HG03520 (cell line): ENCODE measurements around the gene PKIG.
"Not testable (repeated sequence)": the region's sequence is repeated elsewhere in the genome, so short reads cannot be mapped to it uniquely, and the experiment has no call there.

Source experiments
- ATAC-seq: cut with Tn5 transposase; IDR thresholded peaks from one replicate; pipeline ENCODE4 v1.9.1; 2021; ENCODE audit warnings: mild to moderate bottlenecking, moderate library complexity; ENCODE audit not compliant: unreplicated experiment

Gene PKIG

DNA sequence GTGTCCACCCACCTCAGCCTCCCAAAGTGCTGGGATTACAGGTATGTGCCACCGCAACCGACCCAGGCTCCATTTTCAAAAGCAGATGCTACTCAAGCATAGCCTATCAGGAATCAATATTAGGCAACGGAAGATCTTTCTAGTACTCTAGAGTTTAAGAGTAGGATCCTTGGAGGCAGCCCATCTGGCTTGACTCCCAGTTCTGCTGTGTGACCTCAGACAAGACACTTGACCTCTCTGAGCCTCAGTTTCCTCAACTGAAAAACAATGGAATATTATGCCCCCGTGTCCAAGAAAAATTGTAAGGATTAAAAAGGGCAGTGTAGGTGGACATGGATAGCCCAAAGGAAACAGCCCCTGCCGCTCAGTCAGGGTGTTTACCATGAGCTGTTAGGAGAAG lies 54.7 kb downstream of the PKIG start:
- ATAC-seq = no peak

DNA sequence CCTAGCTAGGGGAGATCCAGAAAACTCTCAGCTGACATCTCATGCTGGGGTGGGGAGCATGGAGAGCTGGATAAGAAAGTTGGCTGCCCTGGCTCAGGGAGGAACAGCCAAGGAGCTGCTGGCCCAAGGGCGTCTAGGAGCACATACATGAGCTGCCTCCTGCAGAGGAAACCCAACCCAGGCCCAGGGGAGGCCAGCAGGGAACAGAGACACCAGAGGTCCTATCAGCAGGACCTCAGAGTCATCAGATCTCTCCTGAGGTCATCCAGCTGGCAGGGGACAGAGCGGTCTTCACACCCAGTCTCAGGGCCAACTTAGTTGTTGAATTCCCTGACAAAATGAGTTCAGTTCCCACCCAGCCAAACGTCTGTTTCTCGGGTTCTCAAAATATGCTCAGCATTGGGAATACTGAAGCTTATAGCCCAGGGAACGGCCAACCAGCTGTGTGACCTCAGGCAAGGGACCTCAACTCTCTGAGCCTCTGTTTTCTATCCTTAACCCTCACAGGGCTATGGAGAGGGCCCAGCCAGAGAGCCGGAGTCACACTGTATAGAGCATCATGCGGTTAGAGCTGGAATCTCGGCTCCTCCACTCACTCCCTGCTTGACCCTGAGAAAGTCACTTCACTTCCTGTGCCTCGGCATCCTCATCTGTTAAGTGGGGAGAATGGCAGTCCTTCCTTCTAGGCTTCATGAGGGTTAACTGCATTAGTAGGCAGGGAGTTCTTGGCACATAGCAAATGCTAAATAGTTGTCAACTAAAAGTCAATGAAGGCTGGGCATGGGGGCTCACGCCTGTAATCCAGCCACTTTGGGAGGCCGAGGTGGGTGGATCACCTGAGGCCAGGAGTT lies 55.4 kb downstream of the PKIG start:
- ATAC-seq = no peak

DNA sequence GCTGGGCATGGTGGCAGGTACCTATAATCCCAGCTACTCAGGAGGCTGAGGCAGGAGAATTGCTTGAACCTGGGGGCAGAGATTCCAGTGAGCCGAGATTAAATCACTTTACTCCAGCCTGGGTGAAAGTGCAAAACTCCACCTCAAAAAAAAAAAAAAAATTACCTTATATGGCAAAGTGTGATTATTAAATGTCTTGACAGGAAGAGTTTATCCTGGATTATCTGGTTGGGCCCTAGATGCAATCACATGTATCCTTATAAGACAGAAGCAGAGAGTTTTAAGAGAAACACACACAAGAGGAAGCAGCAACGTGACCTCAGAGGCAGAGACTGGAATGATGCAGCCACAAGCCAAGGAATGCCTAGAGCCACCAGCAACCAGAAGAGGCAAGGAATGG lies 58.1 kb downstream of the PKIG start:
- ATAC-seq = no peak

DNA sequence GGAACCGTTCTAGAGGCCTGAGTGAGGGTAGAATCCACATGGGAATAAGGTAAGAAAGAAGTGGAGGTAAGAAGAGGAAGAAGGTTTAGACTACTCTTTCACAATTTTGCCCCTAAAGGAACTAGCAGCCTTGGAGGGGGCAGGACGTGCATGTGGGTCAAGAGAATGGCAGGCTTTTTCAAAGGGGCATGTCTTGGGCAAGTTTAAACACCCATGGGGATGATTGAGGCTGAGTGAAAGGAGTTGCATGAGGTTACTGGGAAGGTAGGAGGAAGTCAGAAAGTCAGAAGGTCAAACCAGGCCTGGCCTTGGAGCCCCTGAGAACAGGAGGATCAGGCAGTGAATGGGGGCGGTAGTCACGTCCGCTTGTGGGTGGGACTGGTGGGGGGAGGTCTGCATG lies 58.9 kb downstream of the PKIG start:
- no peak for ATAC-seq

DNA sequence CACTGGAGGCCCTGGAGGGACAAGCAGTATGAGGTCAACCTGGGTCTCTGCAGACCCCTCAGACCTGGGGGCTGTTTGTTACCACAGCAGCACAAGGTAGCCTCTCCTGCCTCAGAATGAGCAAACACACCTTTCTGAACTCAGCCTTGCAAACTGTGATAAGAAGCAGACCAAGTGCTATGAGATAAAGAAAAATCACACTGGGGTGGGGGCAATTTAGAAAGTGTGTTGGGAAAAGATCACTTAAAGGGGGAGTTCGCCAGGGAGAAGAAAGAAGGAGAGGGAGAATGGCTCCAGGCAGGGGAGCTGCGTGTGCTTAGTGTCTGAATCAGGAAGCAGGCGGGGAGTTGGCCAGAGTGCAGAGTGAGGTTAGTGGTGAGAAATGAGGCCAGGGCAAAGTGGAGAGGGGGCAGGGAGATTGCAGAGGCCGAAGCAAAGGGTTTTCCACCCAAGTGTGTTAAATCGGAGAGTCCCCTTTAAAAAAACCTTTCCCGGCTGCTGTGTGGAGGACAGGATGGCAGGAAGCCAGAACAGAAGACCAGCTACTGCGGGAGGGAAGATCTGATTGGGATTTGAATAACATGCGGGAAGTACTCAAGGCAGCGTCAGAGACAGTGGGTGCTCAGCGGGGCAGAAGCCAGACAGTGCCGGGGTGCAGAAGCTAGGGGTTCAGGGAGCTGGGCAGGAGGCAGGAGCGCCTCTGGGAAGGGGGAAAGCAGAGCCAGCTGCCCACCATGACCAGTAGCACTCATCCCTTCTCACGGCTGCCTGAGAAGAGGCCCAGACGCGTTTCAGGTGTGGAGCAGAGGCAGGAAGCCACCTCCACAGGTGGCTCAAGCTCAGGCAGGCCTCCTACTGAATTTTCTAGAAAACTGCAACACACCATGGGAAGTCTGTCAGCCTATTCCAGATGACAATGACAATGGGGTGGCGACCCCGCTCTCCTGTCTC lies 60.1 kb downstream of the PKIG start:
- ATAC-seq = no peak

DNA sequence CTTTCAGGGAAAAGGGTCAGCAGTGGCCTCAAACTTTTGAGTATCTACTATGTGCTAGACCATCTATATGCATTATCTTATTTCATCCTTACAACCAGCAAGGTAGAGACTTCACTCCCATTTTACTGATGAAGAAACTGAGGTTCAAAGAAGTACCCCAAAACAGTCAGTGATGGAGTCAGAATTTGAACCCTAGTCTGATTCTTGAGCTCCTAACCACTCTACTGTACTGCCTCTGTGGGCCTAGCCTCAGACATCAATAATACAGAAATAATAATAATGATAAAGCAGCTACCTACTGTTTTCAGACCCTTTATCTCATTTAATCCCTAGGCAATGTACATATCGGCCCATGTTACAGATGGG lies 60.8 kb downstream of the PKIG start:
- ATAC-seq = no peak

DNA sequence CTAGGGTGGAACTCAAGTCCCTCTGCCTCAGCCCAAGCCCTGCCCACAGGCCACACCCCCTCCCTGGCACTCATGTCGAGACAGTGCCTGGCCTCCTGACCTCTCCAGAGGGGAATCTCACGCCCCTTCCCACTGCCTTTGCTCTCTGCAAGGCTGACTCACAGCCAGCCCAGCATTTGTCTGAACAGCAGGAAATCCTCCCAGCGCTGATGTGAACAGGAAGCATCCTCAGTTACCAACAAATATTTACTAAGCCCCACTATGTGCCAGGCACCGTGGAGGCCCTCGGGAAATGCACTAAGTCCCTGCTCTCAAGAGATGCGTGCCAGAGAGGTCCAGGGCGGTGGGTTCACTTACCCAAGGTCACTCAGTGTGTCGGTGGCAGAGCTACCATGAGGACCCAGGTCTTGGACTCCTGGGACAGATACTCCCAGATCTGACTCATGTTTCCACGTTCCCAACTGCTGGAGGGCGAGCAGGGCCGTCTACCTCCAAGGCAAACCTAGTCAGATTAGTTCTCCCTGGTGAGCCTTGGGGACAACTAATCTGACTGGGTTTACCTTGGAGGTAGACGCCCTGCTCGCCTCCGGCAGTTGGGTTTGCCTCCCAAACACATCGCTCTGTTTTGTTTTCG lies 61.3 kb downstream of the PKIG start:
- no peak for ATAC-seq

DNA sequence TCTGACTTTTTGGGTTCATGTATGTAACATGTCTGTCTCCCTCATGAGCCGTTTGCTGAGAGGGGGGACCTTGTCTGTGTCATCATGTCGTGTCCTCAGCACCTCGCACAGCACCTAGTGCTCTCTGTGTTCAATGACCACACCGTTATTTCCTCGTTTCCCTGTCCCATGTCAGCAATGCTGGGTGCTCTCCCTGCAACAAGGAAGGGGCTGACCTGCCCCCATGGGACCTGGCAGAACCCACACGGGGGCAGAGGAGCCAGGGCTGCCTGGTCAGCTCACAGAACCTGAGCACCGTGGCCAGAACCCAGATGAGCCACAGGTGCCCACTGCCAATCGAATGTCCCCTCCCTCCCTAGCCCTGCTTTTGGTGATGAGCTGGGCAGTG lies 61.8 kb downstream of the PKIG start:
- no peak for ATAC-seq

DNA sequence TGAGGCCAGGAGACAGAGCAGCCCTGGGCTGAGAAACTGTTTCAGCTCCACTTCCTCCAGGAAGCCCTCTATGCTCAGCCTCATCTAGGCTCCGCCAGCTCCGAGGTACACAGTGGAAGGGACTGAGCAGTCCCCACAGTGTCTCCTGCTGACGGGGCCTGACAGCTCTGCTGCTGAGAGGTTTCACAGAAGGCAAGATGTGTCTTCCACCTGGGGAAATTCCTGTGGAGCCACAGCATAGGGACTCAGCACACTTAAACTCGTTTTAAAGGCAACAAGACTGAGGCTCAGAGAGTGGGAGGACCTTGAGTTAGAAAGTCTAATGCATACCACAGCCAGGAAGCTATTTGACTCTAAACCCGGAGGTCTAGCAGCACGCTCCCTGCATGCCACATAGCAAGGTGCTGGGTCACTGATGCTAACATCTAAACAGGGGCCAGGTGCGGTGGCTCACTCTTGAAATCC lies 62.3 kb downstream of the PKIG start:
- ATAC-seq = no peak

DNA sequence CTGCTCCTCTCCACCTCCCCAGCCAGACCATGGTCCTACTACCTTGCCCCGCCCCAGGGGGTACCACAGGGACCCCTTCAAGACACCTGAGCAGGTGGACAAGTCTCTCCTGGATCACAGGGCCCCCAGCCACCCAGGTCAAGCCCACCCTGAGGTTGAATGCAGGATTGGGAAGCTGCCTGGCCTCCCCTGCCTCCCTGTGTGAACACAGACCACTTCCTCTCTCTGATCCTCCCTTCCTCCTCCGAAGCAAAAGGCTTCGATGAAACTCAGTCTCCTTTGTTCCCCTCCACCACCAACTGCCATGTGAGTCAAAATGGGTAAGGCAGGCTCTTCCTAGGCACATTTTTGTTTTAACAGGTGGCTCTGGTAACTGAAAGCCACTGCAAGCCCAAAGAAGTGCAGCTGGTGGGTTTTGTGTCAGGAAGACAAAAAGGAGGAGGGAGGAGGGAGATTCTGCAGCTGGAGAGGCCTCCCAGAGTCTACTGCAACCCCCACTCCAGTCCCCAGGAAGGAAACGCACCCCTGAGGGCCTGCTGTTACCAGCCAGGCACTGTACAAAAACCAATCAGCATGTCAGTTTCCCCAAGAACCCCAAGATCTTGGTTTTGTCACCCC lies 63.8 kb downstream of the PKIG start:
- peak; percentile 18 for ATAC-seq

DNA sequence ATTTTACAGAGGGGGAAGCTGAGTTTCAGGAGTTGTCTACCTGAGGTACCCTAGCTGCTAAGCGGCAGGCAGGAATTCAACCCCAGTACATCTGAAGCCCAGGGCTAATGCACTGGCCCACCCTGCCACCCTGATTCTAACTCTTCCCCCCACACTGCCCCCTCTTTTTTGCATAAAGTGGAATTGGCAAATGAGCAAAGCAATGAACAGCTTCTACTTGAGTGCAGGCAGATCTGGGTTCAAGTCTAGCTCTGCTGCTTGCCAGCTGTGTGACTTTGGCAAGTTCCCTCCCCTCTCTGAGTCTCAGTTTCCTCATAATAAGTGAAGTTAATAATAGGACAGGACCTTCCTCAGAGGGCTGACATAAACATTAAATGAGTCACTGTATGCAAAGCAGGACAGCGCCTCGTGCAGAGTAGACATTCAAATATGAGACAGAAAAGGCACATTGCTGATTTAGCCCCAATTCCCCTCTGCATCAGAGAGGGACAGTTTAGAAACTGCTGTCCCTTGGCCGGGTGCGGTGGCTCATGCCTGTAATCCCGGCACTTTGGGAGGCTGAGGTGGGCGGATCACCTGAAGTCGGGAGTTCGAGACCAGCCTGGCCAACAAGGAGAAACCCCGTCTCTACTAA lies 64.4 kb downstream of the PKIG start:
- ATAC-seq = peak; percentile 50

DNA sequence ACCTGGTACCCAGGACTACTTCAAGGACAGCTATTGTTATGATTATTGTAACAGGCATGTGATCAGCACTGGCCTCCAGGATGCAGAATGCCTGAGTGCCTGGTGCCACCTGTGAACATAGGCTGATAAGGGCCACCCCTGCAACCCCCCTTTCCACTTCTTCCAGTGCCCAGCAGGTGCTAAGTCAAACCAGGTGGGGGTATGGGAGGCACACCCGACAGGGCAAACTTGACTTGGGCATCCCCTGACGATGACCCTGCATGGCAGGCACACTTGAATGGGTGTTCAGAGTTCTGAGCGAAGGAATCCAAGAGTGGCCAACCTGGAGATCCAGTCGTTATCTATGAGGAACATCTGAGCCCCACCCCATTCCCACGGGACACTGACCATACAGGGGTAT lies 65.7 kb downstream of the PKIG start:
- no peak for ATAC-seq

DNA sequence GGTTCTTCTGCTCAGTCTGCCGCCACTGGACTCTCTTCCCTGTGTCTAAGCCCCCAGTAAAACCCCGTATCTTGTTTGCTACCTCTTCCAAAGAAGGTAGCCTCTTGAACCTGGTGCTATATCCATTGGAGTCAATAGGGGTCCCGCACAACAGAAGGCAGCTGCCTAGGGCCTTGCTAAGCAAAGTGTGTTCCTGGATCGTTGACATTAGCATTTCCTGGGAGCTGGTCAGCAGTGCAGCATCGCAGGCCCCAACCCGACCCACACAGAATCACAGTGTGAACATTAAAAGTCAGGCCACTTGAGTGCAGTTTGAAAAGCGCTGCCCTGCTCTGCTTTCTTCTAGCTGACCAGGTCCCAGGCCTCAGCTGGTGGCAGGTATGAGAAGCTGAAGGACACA lies 66.2 kb downstream of the PKIG start:
- ATAC-seq = no peak

DNA sequence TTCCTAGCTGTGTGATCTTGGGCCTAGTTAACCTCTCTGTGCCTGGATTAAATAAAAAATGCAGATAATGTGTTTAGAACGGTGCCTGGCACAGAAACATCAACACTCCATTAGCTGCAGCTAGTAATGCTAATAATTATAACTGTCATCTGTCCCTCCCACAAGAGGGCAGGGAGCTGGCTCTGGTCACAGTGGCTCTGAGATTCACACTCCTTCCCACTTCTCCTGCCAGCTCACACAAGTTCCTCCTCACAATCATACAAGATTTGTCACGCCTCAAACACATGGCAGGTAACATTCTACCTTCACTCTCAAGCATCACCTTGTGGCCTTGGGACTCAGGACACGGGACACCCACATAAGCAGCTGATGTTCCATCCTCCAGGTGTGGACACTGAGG lies 66.7 kb downstream of the PKIG start:
- no peak for ATAC-seq

DNA sequence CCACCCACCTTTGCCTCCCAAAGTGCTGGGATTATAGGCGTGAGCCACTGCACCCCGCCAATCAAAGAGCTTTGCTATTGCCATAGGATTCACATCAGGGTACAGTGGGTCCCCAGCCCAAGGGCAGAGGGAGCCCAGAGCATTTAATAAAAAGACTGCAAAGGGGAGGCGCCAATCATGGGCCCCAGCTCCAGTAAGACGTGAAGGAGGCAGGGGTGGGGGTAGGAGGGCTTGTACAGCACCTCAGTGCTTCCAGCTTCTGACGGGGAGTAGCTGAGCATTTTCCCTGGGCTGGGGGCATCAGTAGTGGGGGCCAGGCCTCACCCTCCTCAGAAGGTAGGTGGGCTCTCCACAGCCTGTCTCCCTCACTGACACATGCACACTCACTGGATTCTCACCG lies 67.6 kb downstream of the PKIG start:
- ATAC-seq = no peak

DNA sequence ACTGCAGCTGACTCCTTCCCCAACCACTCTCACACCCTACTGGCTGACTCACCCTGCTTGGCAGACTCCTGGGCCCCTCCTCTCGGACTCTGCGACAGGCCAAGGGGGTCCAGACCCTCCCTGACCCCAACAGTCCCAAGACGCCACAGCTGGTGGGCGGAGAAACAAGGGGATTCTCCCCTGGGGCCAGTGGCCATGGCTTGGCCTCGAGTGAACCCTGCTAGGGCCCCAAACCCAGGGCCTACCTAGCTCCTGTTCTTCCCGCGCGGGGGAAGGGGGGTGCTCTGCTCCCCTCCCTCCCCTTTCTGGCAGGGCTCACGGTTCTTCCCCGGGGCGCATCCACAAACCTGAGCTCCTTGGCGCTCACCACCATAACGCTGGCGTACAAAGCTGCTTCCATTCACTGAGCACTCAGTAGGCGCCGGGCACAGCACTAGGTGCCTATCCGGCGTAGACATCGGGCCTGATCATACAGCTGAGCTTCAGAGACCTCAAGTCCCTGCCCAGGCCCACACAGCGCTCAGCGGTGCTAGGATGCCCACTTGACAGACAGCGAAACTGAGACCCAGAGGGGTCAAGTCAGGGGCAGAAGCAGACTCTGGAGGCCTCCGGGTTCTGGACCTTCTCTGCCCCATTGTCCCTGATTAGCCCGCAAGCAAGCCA lies 68.5 kb downstream of the PKIG start:
- ATAC-seq = no peak

DNA sequence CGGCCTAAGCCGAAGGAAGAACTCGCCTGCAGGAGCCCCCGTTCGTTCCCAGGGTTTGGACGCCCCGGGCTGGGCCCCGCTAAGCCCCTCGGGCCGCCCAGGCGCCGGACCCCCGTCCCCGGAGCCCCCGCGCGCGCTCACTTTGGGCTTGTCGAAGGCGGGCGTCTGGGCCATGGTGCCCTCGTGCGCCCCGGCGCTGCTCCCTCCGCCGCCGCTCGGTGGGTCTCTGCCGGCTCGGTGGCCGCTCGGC lies 69.0 kb downstream of the PKIG start:
- ATAC-seq = no peak

DNA sequence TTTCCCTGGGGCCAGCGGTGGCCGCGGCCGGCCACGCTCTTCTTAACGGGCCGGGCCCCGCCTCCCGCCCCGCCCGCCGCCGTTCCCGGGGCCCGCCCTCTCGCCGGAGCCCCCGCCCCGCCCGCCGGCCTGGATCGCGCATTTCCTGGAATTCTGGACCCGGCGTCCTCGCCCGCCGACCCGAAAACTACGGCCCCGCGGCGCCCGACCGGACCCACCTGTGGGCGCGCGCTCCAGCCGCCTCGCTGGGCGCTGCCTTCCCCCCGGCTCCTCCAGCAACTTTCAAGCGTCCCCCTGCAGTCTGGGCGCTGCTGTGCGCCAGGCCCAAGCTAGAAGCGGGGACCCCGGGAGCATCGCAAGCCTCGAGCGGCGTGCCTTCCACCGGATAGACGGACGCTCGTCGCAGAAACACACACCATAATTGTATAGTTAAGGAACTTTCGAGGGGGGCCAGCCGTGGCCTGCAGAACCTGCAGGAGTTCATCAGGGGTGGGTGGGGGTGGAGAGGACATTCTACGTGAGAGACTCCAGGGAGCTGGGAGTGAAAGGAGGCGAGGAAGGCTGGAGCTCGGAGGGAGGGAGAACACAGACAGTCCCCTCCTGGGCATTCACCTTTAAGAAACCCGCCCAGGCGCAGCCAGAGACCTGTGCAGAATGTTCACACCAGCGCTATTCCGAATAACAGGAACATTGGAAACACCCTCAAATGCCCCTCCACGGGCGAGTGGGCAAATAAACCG lies 69.5 kb downstream of the PKIG start, which contains the start of gene ADA:
Gene ADA (minus strand): TSS at position 16 of the 740 bp plus-strand sequence. CDS start 92 bp downstream, outside the sequence.
- ATAC-seq = no peak

DNA sequence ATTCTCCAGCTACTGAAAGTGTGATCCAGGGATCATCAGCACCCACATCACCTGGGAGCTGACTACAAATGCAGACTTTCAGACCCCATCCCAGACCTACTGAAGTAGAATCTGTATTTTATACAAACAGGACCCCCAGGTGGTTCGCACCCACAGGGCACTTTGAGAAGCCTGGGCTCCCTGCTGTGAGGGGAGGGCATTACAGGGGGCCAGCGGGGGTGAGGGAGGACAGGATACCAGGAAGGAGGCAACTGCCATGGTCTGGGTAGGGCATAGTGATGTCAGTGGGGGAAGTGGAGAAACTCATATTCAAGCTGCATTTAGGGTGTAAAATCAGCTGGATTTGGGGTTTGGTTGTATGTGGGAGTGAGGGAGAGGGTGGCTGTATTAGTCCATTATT lies 71.2 kb downstream of the PKIG start:
- no peak for ATAC-seq

DNA sequence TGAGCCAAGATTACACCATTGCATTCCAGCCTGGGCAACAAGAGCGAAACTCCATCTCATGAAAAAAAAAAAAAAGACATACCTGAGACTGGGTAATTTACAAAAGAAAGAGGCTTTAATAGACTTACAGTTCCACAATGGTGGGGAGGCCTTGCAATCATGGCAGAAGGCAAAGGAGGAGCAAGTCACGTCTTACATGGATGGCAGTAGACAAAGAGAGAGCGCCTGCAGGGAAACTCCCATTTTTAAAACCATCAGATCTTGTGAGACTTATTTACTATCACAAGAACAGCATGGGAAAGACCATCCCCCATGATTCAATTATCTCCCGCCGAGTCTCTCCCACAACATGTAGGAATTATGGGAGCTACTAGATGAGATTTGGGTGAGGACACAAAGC lies 71.8 kb downstream of the PKIG start:
- ATAC-seq = not testable (repeated sequence)
